Measurements from ENCODE around the gene SNRNP70.
A peak's percentile ranks its signal among the peaks of the same experiment; 100 is the strongest.

Gene SNRNP70

DNA sequence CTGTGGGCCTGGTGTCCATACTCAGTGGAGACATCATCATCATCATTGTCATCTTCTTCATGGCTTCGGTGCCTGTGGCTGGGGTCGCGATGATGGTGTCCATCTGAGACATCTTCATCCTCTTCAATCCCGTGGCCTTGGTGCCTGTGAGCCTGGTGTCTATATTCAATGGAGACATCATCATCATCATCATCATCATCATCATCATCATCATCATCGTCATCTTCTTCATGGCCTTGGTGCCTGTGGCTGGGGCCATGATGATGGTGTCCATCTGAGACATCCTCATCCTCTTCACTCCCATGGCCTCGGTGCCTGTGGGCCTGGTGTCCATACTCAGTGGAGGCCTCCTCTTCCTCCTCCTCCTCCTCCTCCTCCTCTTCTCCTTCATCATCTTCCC is 69.0 kb downstream of the SNRNP70 start:
- H3K4me3 ChIP-seq (ENCODE audit: low read depth, low read length) = no peak overlapping the region
- CTCF ChIA-PET = no interaction called here
- POLR2A ChIA-PET = no interaction called here
- TF ChIP-seq CTCF (IDR thresholded peaks at IDR 0.05; ENCODE audit: insufficient read depth, low read length, missing control alignments) = no peak
- DNase-seq (ENCODE audit: low read depth, low spot score) = no peak

DNA sequence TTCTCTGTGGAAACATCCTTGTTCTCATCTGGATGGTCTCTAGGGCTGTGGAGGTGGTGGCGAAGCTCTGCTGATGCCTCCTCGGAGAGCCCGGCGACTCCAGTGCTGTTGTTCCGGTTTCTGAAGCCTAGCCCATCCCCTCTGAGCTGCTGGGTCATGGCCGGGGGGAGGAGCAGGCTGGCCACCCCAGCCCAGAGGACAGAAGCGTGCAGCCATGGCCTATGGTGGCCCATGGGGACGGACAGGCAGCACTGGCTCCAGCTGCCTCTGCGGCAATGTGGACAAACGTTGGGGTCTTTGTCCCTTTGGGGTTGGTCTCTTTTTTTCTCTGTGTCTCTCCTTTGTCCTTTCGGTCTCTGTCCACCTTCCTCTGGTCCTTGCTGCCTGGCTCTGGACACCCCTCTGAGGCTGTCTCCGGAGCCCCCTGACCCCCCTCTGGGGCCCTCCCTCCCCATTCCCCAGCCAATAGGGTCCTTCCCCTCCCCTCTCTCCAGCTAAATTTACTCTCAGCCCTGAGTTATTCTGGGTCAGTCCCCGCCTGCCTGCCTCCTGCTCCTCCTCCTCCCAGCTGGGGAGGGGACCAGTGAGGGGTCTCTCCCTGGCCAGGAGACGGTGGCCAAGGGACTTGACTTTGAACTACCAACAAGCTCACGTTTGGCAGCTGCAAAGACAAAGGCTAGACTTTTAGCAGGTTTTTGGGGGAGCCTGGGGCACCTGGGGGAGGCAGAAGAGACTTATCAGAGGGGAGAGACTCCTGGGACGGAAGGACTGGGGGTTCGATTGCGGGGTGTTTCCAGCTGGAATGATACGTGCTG is 70.0 kb downstream of the SNRNP70 start, which contains the start of gene HRC:
HRC (minus strand) TSS at position 392 of the 815 bp plus-strand sequence; CDS start at position 233, 159 bp downstream.
- ChIA-PET POLR2A (no interaction called here), CTCF (interaction anchor here (1.0 to 1.7 kb wide), 2 partner anchors 9 to 71 kb away, joined by 3 to 5 read pairs; no protein-coding TSS in a partner anchor)
- no peak for DNase-seq (ENCODE audit: low read depth, low spot score)
- H3K4me3 ChIP-seq (ENCODE audit: low read depth, low read length) = no peak within 1 kb of the TSS
- TF ChIP-seq CTCF (IDR thresholded peaks at IDR 0.05; ENCODE audit: insufficient read depth, low read length, missing control alignments) = no peak

DNA sequence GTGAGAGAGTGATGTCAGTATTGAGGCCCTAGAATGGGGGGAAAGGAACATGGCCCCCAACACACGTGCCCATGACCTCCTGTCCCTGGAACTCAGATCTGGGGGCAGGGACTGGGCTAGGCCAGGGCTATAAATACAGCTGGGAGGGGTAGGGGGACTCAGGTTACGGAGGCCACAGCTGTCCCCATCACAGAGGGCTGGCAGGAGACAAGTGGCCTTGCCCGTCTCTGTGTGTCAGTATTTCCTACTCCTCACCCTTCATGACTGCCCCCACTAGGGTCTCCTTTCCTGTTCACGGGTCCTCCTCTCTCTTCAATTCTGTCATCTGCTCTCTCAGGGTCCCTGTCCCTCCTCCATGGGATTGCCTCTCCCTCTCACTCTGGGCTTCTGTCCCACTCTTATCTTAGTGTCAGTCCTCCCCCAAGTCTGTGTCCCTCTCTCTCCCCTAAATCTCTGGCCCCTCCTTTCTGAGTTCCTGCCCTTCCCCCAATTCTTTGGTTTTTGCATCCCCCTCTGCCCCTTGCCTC is 70.6 kb downstream of the SNRNP70 start:
- ChIA-PET POLR2A (no interaction called here), CTCF (interaction anchor here (1.7 kb wide), 1 partner anchor 9 kb away, joined by 5 read pairs; no protein-coding TSS in a partner anchor)
- H3K4me3 ChIP-seq (ENCODE audit: low read depth, low read length) = no peak overlapping the region
- DNase-seq (ENCODE audit: low read depth, low spot score) = no peak
- no peak for TF ChIP-seq CTCF (IDR thresholded peaks at IDR 0.05; ENCODE audit: insufficient read depth, low read length, missing control alignments)

DNA sequence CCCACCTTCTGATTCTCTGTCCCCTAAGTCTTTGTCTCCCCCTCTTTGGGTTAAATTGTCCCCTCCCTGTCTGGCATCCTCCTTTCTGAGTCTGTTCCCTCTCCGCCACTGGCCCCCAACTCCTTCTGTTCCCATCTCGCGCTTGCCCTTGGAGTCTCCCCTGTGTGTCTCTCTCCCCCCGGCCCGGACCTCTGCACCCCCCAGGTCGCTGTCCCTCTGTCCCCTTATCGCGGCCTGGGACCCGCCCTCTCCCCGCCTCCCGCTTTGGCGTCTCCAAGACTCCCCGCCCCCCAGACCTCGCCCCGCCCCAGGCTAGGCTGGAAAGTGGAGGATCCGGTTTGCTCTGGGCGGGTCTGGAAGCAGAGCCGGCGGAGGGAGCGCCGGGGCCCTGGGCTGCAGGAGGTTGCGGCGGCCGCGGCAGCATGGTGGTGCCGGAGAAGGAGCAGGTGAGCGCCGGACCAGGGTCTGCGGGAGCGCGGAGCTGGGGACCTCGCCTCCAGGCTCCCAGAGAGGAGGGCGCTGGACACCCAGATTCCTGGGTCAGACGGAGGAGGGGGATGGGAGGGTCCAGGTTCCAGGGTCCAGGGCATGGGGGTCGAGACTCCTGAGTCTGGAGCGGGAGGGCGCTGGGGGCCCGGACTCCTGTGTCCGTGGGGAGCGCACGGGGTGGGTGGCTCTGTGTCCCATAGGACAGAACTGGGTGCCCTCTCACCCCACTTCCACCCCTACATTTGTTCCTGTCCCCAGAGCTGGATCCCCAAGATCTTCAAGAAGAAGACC is 72.4 kb downstream of the SNRNP70 start, which contains the start of gene TRPM4:
TRPM4 (plus strand) TSS at position 348 of the 780 bp plus-strand sequence; CDS start at position 423, 75 bp downstream.
- ChIA-PET POLR2A (no interaction called here), CTCF (interaction anchor here (1.1 to 1.8 kb wide), 2 partner anchors 41 to 44 kb away, joined by 3 to 4 read pairs; partner anchors contain the start of gene LIN7B)

More for the DNA sequence above, 72.4 kb downstream of the SNRNP70 start, which contains the start of gene TRPM4:
- no peak for TF ChIP-seq CTCF (IDR thresholded peaks at IDR 0.05; ENCODE audit: insufficient read depth, low read length, missing control alignments)
- peak within 1 kb of the TSS; percentile 93 for H3K4me3 ChIP-seq (ENCODE audit: low read depth, low read length)
- no peak for DNase-seq (ENCODE audit: low read depth, low spot score)
